Mesendoderm (in vitro differentiated cells): Measurements from ENCODE around the gene YAE1.

Experiments
- DNase-seq: peaks from one replicate; pipeline ENCODE4 v3.0.0; 2013
- H2AK5ac ChIP-seq: 2 replicates; pipeline ENCODE4 v1.6.1; 2013; ENCODE audit warnings: low read length, inconsistent platforms
- H2BK120ac ChIP-seq: 2 replicates; pipeline ENCODE4 v1.6.1; 2013; ENCODE audit warnings: low read depth, mild to moderate bottlenecking, low read length, moderate library complexity, mixed read lengths
- H2BK15ac ChIP-seq: replicated peaks from 2 replicates; pipeline ENCODE4 v1.6.1; 2013; ENCODE audit warnings: low read depth, mild to moderate bottlenecking, moderate library complexity
- H2BK5ac ChIP-seq: 2 replicates; pipeline ENCODE4 v1.6.1; 2013; ENCODE audit warnings: low read length, inconsistent platforms
- H3K18ac ChIP-seq: 2 replicates; pipeline ENCODE4 v1.6.1; 2013; ENCODE audit warnings: mild to moderate bottlenecking, low read length, mixed read lengths
- H3K23ac ChIP-seq: one replicate; pipeline ENCODE4 v1.6.1; 2013; ENCODE audit warnings: low read length
- H3K27ac ChIP-seq: 2 replicates; pipeline ENCODE4 v1.5.1; 2013; ENCODE audit warnings: low read depth, mild to moderate bottlenecking, inconsistent platforms, low read length, moderate library complexity
- H3K27me3 ChIP-seq: 2 replicates; pipeline ENCODE4 v1.6.1; 2013; ENCODE audit warnings: low read length, control low read depth, mild to moderate bottlenecking, inconsistent platforms; ENCODE audit not compliant: insufficient read depth, poor library complexity
- H3K36me3 ChIP-seq: 2 replicates; pipeline ENCODE4 v1.6.1; 2013; ENCODE audit warnings: low read length, inconsistent platforms; ENCODE audit not compliant: control insufficient read depth, insufficient read depth
- H3K4ac ChIP-seq: one replicate; pipeline ENCODE4 v1.6.1; 2013; ENCODE audit warnings: low read depth, mild to moderate bottlenecking, low read length, moderate library complexity
- H3K4me1 ChIP-seq: 2 replicates; pipeline ENCODE4 v1.6.1; 2013; ENCODE audit warnings: low read depth, low read length, inconsistent platforms; ENCODE audit not compliant: control insufficient read depth
- H3K4me2 ChIP-seq: 2 replicates; pipeline ENCODE4 v1.6.1; 2013; ENCODE audit warnings: low read length
- H3K4me3 ChIP-seq: 2 replicates; pipeline ENCODE4 v1.5.1; 2013; ENCODE audit warnings: mild to moderate bottlenecking, low read length
- H3K56ac ChIP-seq: one replicate; pipeline ENCODE4 v1.6.1; 2013; ENCODE audit warnings: low read length
- H3K79me1 ChIP-seq: 2 replicates; pipeline ENCODE4 v1.6.1; 2013; ENCODE audit warnings: low read length, inconsistent platforms
- H3K79me2 ChIP-seq: 2 replicates; pipeline ENCODE4 v1.6.1; 2013; ENCODE audit warnings: mild to moderate bottlenecking, low read length; ENCODE audit not compliant: control insufficient read depth, insufficient read depth
- H3K9ac ChIP-seq: 2 replicates; pipeline ENCODE4 v1.6.1; 2013; ENCODE audit warnings: low read length, inconsistent platforms
- H4K5ac ChIP-seq: one replicate; pipeline ENCODE4 v1.6.1; 2013; ENCODE audit warnings: low read length
- H4K8ac ChIP-seq: one replicate; pipeline ENCODE4 v1.6.1; 2013; ENCODE audit warnings: low read depth, mild to moderate bottlenecking, control low read depth, low read length, moderate library complexity
- WGBS: extraction: QIAGEN DNeasy Blood & Tissue Kit; methylation state at CpG from one replicate; pipeline ENCODE4 v1.1.7; 2013; ENCODE audit warnings: low lambda C conversion rate, missing lambda C conversion rate; ENCODE audit not compliant: insufficient coverage; ENCODE audit errors: extremely low coverage; 5-methylcytosine and 5-hydroxymethylcytosine counted together

Gene YAE1

GRCh38 chr7:39607865-39608264, 41.7 kb downstream of the YAE1 start:
- H2AK5ac ChIP-seq = no peak overlapping the region
- H3K4me1 ChIP-seq = peaks cover 1% of the 10 kb centered on the region
- no peak overlapping the region for H2BK120ac ChIP-seq
- H3K18ac ChIP-seq = no peak overlapping the region
- H4K5ac ChIP-seq = no peak overlapping the region
- no peak overlapping the region for H3K4me3 ChIP-seq
- no peak overlapping the region for H4K8ac ChIP-seq
- H3K36me3 ChIP-seq = no peaks in the 10 kb centered on the region
- no peak overlapping the region for H2BK15ac ChIP-seq
- H3K9ac ChIP-seq = no peak overlapping the region
- H3K79me2 ChIP-seq = no peaks in the 10 kb centered on the region
- H2BK5ac ChIP-seq = no peak overlapping the region
- H3K27ac ChIP-seq = no peak overlapping the region
- no peak overlapping the region for H3K56ac ChIP-seq
- no peak overlapping the region for H3K23ac ChIP-seq
- no peak for DNase-seq
- H3K27me3 ChIP-seq = no peaks in the 10 kb centered on the region
- H3K4me2 ChIP-seq = no peak overlapping the region
- no peaks in the 10 kb centered on the region for H3K79me1 ChIP-seq
- H3K4ac ChIP-seq = no peak overlapping the region
- WGBS = no CpG with 5 or more reads among the region's 2 CpGs

GRCh38 chr7:39608278-39608677, 42.1 kb downstream of the YAE1 start:
- no peak overlapping the region for H3K23ac ChIP-seq
- H3K27me3 ChIP-seq = no peaks in the 10 kb centered on the region
- peaks cover 1% of the 10 kb centered on the region for H3K4me1 ChIP-seq
- no peak overlapping the region for H3K56ac ChIP-seq
- 100% methylated on average over 1 of the region's 3 CpGs for WGBS
- H3K4ac ChIP-seq = no peak overlapping the region
- peak; percentile 63 for DNase-seq
- H3K4me3 ChIP-seq = no peak overlapping the region
- H2BK120ac ChIP-seq = no peak overlapping the region
- no peak overlapping the region for H3K18ac ChIP-seq
- no peak overlapping the region for H2AK5ac ChIP-seq
- H3K27ac ChIP-seq = no peak overlapping the region
- no peaks in the 10 kb centered on the region for H3K36me3 ChIP-seq
- no peak overlapping the region for H3K9ac ChIP-seq
- no peak overlapping the region for H4K8ac ChIP-seq
- H2BK5ac ChIP-seq = no peak overlapping the region
- no peaks in the 10 kb centered on the region for H3K79me1 ChIP-seq
- H3K79me2 ChIP-seq = no peaks in the 10 kb centered on the region
- no peak overlapping the region for H2BK15ac ChIP-seq
- no peak overlapping the region for H3K4me2 ChIP-seq
- H4K5ac ChIP-seq = no peak overlapping the region

GRCh38 chr7:39609113-39609934, 43.1 kb downstream of the YAE1 start:
- Histone ChIP-seq H2AK5ac (no peak overlapping the region), H3K56ac (peak overlapping the region; percentile 84), H3K23ac (no peak overlapping the region), H2BK15ac (no peak overlapping the region), H3K36me3 (no peaks in the 10 kb centered on the region), H3K9ac (peak overlapping the region; percentile 46), H3K79me1 (no peaks in the 10 kb centered on the region), H3K27me3 (no peaks in the 10 kb centered on the region), H4K8ac (peak overlapping the region; percentile 94), H3K4me1 (peaks cover 1% of the 10 kb centered on the region), H3K4me3 (no peak overlapping the region), H3K79me2 (no peaks in the 10 kb centered on the region), H2BK5ac (no peak overlapping the region), H3K4me2 (peak overlapping the region; percentile 24), H3K27ac (no peak overlapping the region), H2BK120ac (peak overlapping the region; percentile 83), H3K4ac (no peak overlapping the region), H4K5ac (no peak overlapping the region), H3K18ac (peak overlapping the region; percentile 77)
- peak; percentile 44 for DNase-seq
- 100% methylated on average over 1 of the region's 36 CpGs for WGBS

- no peak overlapping the region for H3K4ac ChIP-seq
- H3K56ac ChIP-seq = peak overlapping the region; percentile 84
- no peak overlapping the region for H3K4me3 ChIP-seq
- H3K4me1 ChIP-seq = peaks cover 1% of the 10 kb centered on the region
- H2BK5ac ChIP-seq = no peak overlapping the region
- H2AK5ac ChIP-seq = no peak overlapping the region
- H3K23ac ChIP-seq = no peak overlapping the region
- no peak overlapping the region for H3K27ac ChIP-seq
- no peaks in the 10 kb centered on the region for H3K36me3 ChIP-seq
- H3K18ac ChIP-seq = peak overlapping the region; percentile 77
- H3K79me1 ChIP-seq = no peaks in the 10 kb centered on the region
- H3K79me2 ChIP-seq = no peaks in the 10 kb centered on the region
- H2BK15ac ChIP-seq = no peak overlapping the region
- no peak overlapping the region for H4K5ac ChIP-seq
- H3K4me2 ChIP-seq = peak overlapping the region; percentile 24
- no peak overlapping the region for H2BK120ac ChIP-seq
- no CpG with 5 or more reads among the region's 5 CpGs for WGBS
- H3K27me3 ChIP-seq = no peaks in the 10 kb centered on the region
- peak overlapping the region; percentile 46 for H3K9ac ChIP-seq
- no peak for DNase-seq
- H4K8ac ChIP-seq = no peak overlapping the region
Measured at GRCh38 chr7:39609935-39610263, 43.7 kb downstream of the YAE1 start.

GRCh38 chr7:39613577-39613976, 47.4 kb downstream of the YAE1 start:
- Histone ChIP-seq H3K4me2 (no peak overlapping the region), H2BK15ac (no peak overlapping the region), H3K79me1 (no peaks in the 10 kb centered on the region), H3K27me3 (no peaks in the 10 kb centered on the region), H3K4ac (no peak overlapping the region), H4K8ac (no peak overlapping the region), H2AK5ac (no peak overlapping the region), H3K18ac (no peak overlapping the region), H3K9ac (no peak overlapping the region), H2BK5ac (no peak overlapping the region), H3K79me2 (no peaks in the 10 kb centered on the region), H3K4me3 (no peak overlapping the region), H2BK120ac (no peak overlapping the region), H3K23ac (no peak overlapping the region), H3K27ac (no peak overlapping the region), H3K56ac (no peak overlapping the region), H4K5ac (no peak overlapping the region), H3K4me1 (peaks cover 1% of the 10 kb centered on the region), H3K36me3 (no peaks in the 10 kb centered on the region)
- no peak for DNase-seq
- WGBS = no CpG with 5 or more reads among the region's 4 CpGs

GRCh38 chr7:39614299-39614698, 48.1 kb downstream of the YAE1 start:
- Histone ChIP-seq H2BK120ac (no peak overlapping the region), H3K9ac (no peak overlapping the region), H4K5ac (no peak overlapping the region), H3K23ac (no peak overlapping the region), H3K4me2 (no peak overlapping the region), H3K4me1 (peaks cover 1% of the 10 kb centered on the region), H3K4me3 (no peak overlapping the region), H4K8ac (no peak overlapping the region), H2BK5ac (no peak overlapping the region), H3K18ac (no peak overlapping the region), H3K56ac (no peak overlapping the region), H3K79me1 (no peaks in the 10 kb centered on the region), H3K36me3 (no peaks in the 10 kb centered on the region), H3K27ac (no peak overlapping the region), H2BK15ac (no peak overlapping the region), H2AK5ac (no peak overlapping the region), H3K4ac (no peak overlapping the region), H3K79me2 (no peaks in the 10 kb centered on the region), H3K27me3 (no peaks in the 10 kb centered on the region)
- no peak for DNase-seq
- no CpG with 5 or more reads among the region's 2 CpGs for WGBS
